ENCODE measurements around the gene NKAIN2. TPM values are rescaled to one million over a fixed set of nuclear protein-coding genes. Genes with fewer than 3 reads are reported as not detected.

Gene NKAIN2
- total RNA-seq, 2 donors from 2014 or later, result 0.29 TPM; not detected in 1

GRCh38 chr6:124478906-124479305, 675.2 kb downstream of the NKAIN2 start:
- Histone ChIP-seq H3K9me3 (ENCODE audit: control insufficient read depth, low read length) (no peaks in the 10 kb centered on the region), H3K27me3 (ENCODE audit: control insufficient read depth, insufficient read depth, low read length, poor library complexity, severe bottlenecking) (no peaks in the 10 kb centered on the region), H3K4me3 (ENCODE audit: low read length) (no peak overlapping the region), H3K36me3 (ENCODE audit: control insufficient read depth, insufficient read depth, low read length) (no peaks in the 10 kb centered on the region), H3K4me1 (ENCODE audit: control insufficient read depth, insufficient read depth, low read length) (no peaks in the 10 kb centered on the region), H3K27ac (ENCODE audit: low read depth, low read length) (no peak overlapping the region), H3K9ac (ENCODE audit: extremely low read depth, low read length, poor library complexity, severe bottlenecking) (no peak overlapping the region)
- Mint-ChIP-seq H3K27ac (no peak overlapping the region), H3K9me3 (no peaks in the 10 kb centered on the region), H3K27me3 (ENCODE audit: insufficient read depth) (no peaks in the 10 kb centered on the region), H3K4me1 (no peaks in the 10 kb centered on the region), H3K4me3 (no peak overlapping the region), H3K36me3 (ENCODE audit: low read depth) (no peaks in the 10 kb centered on the region)
- WGBS, 2 experiments (ENCODE audit: insufficient coverage in 1 of 2, insufficient read length in 1 of 2), result 93% methylated on average over 2 of the region's 2 CpGs; no CpG with 5 or more reads in 1 of the 2 experiments
- no peak for TF ChIP-seq CTCF (conservative IDR thresholded peaks at IDR 0.05)
- no peak for DNase-seq

- 83 to 92% methylated on average over 1 of the region's 1 CpG for WGBS, 2 experiments (ENCODE audit: insufficient coverage in 1 of 2, insufficient read length in 1 of 2)
These were observed 676.3 kb downstream of the NKAIN2 start for GRCh38 chr6:124479991-124480430.

GRCh38 chr6:124482071-124482491, 678.4 kb downstream of the NKAIN2 start:
- no peaks in the 10 kb centered on the region for H3K27me3 ChIP-seq (ENCODE audit: control insufficient read depth, insufficient read depth, low read length, poor library complexity, severe bottlenecking)
- H3K27ac ChIP-seq (ENCODE audit: low read depth, low read length), result no peak overlapping the region
- H3K4me3 ChIP-seq (ENCODE audit: low read length), result no peak overlapping the region
- no peak overlapping the region for H3K27ac Mint-ChIP-seq
- no peaks in the 10 kb centered on the region for H3K27me3 Mint-ChIP-seq (ENCODE audit: insufficient read depth)
- H3K9me3 ChIP-seq (ENCODE audit: control insufficient read depth, low read length), result no peaks in the 10 kb centered on the region
- H3K4me1 Mint-ChIP-seq, result no peaks in the 10 kb centered on the region
- no peaks in the 10 kb centered on the region for H3K4me1 ChIP-seq (ENCODE audit: control insufficient read depth, insufficient read depth, low read length)
- no peaks in the 10 kb centered on the region for H3K36me3 Mint-ChIP-seq (ENCODE audit: low read depth)
- H3K9me3 Mint-ChIP-seq, result no peaks in the 10 kb centered on the region
- no peak overlapping the region for H3K4me3 Mint-ChIP-seq
- no peaks in the 10 kb centered on the region for H3K36me3 ChIP-seq (ENCODE audit: control insufficient read depth, insufficient read depth, low read length)
- TF ChIP-seq CTCF (conservative IDR thresholded peaks at IDR 0.05), result no peak
- 90% methylated on average over 1 of the region's 1 CpG; no CpG with 5 or more reads in 1 of the 2 experiments for WGBS, 2 experiments (ENCODE audit: insufficient coverage in 1 of 2, insufficient read length in 1 of 2)
- H3K9ac ChIP-seq (ENCODE audit: extremely low read depth, low read length, poor library complexity, severe bottlenecking), result no peak overlapping the region
- no peak for DNase-seq

More at GRCh38 chr6:124479991-124480430, 676.3 kb downstream of the NKAIN2 start:
- Mint-ChIP-seq H3K4me1 (no peaks in the 10 kb centered on the region), H3K4me3 (no peak overlapping the region), H3K36me3 (ENCODE audit: low read depth) (no peaks in the 10 kb centered on the region), H3K9me3 (no peaks in the 10 kb centered on the region), H3K27ac (no peak overlapping the region), H3K27me3 (ENCODE audit: insufficient read depth) (no peaks in the 10 kb centered on the region)
- no peak overlapping the region for H3K9ac ChIP-seq (ENCODE audit: extremely low read depth, low read length, poor library complexity, severe bottlenecking)
- no peak for DNase-seq
- no peaks in the 10 kb centered on the region for H3K9me3 ChIP-seq (ENCODE audit: control insufficient read depth, low read length)
- H3K27me3 ChIP-seq (ENCODE audit: control insufficient read depth, insufficient read depth, low read length, poor library complexity, severe bottlenecking), result no peaks in the 10 kb centered on the region
- H3K27ac ChIP-seq (ENCODE audit: low read depth, low read length), result no peak overlapping the region
- H3K4me3 ChIP-seq (ENCODE audit: low read length), result no peak overlapping the region
- no peaks in the 10 kb centered on the region for H3K36me3 ChIP-seq (ENCODE audit: control insufficient read depth, insufficient read depth, low read length)
- H3K4me1 ChIP-seq (ENCODE audit: control insufficient read depth, insufficient read depth, low read length), result no peaks in the 10 kb centered on the region
- TF ChIP-seq CTCF (conservative IDR thresholded peaks at IDR 0.05), result no peak
